ENCODE results near the gene WASHC3. TPM values are rescaled to one million over a fixed set of nuclear protein-coding genes. Genes with fewer than 3 reads are reported as not detected.

Gene WASHC3
- total and polyA plus RNA-seq, 12 donors = 33.2 to 55.2 (median 43.1) TPM

- peaks cover 0 to 17% (median 10%) of the 10 kb centered on the region in 9 donors for H3K4me1 ChIP-seq
- H3K27me3 ChIP-seq = no peaks in the 10 kb centered on the region
- H3K27ac ChIP-seq = no peak overlapping the region
- no peak for ATAC-seq
- peaks cover 0 to 24% (median 0%) of the 10 kb centered on the region in 9 donors for H3K36me3 ChIP-seq
- WGBS, 2 donors = 99% methylated on average over 3 of the region's 3 CpGs
- TF ChIP-seq CTCF (IDR thresholded peaks at IDR 0.05) = no peak
- no peaks in the 10 kb centered on the region for H3K9me3 ChIP-seq
- H3K4me3 ChIP-seq = no peak overlapping the region
- intact Hi-C loops (cut with DNase I) = loop anchor here in 5 of 10 donors (2.0 to 10.0 kb wide), 3 partner anchors 54 to 62 kb away; partner anchors contain the start of genes NUP37 (in 1 of the 5) and PARPBP (in 1 of the 5)
- DNase-seq = no peak
Measured at GRCh38 chr12:102063069-102063468, 1.3 kb upstream of the WASHC3 start.

GRCh38 chr12:102062419-102062806 lies 622 bp upstream of the WASHC3 start:
- H3K36me3 ChIP-seq = peaks cover 0 to 31% (median 0%) of the 10 kb centered on the region in 9 donors
- DNase-seq = no peak
- WGBS, 2 donors = 80 to 84% methylated on average over 11 of the region's 11 CpGs
- peak overlapping the region in 9 of 10 donors; percentile 74 to 97 (median 85) for H3K4me3 ChIP-seq
- TF ChIP-seq CTCF (IDR thresholded peaks at IDR 0.05) = no peak
- no peak for ATAC-seq
- H3K27ac ChIP-seq = peak overlapping the region in 2 of 10 donors; percentile 95 to 97
- H3K4me1 ChIP-seq = peaks cover 0 to 14% (median 6%) of the 10 kb centered on the region in 9 donors
- intact Hi-C loops (cut with DNase I) = loop anchor here in 5 of 10 donors (2.0 to 10.0 kb wide), 3 partner anchors 55 to 62 kb away; partner anchors contain the start of genes NUP37 (in 1 of the 5) and PARPBP (in 1 of the 5)
- no peaks in the 10 kb centered on the region for H3K9me3 ChIP-seq
- no peaks in the 10 kb centered on the region for H3K27me3 ChIP-seq

DNA sequence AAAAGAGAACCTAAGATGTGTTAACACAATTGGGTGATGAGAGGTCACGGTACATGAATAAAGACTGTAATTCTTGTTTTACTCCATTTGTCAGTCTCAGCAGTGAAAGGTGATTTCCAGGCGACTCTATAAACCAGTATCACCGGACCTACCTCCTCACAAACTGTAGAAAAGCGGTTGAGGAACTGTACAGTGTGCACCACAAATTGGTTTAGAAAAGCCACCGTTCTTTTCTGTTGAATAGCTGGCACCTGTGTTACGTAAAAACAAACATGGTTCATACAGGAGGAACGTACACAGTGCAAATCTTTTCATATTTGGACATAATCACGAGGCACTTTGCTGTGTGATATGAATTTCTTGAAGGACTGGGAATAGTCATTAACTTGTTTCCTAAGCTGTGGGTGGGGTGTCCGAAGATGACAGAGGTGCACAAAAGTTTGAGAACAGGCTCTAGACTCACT lies 663 bp downstream of the WASHC3 start:
- no peak for TF ChIP-seq CTCF (IDR thresholded peaks at IDR 0.05)
- H3K4me1 ChIP-seq = peaks cover 0 to 14% (median 6%) of the 10 kb centered on the region in 9 donors
- no peak for DNase-seq
- H3K4me3 ChIP-seq = peak overlapping the region; percentile 48 to 97 (median 83)
- no peaks in the 10 kb centered on the region for H3K9me3 ChIP-seq
- H3K36me3 ChIP-seq = peaks cover 0 to 44% (median 6%) of the 10 kb centered on the region in 9 donors
- peak overlapping the region; percentile 32 to 97 (median 86) for H3K27ac ChIP-seq
- H3K27me3 ChIP-seq = no peaks in the 10 kb centered on the region
- 36 to 42% methylated on average over 9 of the region's 9 CpGs for WGBS, 2 donors
- ATAC-seq = peak in 7 of 8 donors; percentile 3 to 22 (median 9)
- intact Hi-C loops (cut with DNase I) = loop anchor here in 4 of 10 donors (5.0 to 10.0 kb wide), 2 partner anchors 56 to 64 kb away; partner anchors contain the start of genes NUP37 (in 1 of the 4) and PARPBP (in 1 of the 4)

- DNase-seq (no peak), ATAC-seq (no peak)
- Histone ChIP-seq H3K4me3 (no peak overlapping the region), H3K27me3 (no peaks in the 10 kb centered on the region), H3K4me1 (peaks cover 0 to 14% (median 6%) of the 10 kb centered on the region in 9 donors), H3K36me3 (peaks cover 0 to 62% (median 14%) of the 10 kb centered on the region in 9 donors), H3K27ac (no peak overlapping the region), H3K9me3 (no peaks in the 10 kb centered on the region)
- no peak for TF ChIP-seq CTCF (IDR thresholded peaks at IDR 0.05)
- intact Hi-C loops (cut with DNase I) = loop anchor here in 1 of 10 donors (5.0 kb wide), 1 partner anchor 63 kb away; the partner anchor contains the start of genes NUP37 and PARPBP
Measured at GRCh38 chr12:102059343-102059742, 2.4 kb downstream of the WASHC3 start.
